T-cell (primary cell): ENCODE measurements around the gene PCDH10. TPM values are rescaled to one million over a fixed set of nuclear protein-coding genes. Genes with fewer than 3 reads are reported as not detected.

Experiments
- ATAC-seq, 4 experiments: fragments of 200-7000 bp in 3 of 4; fragments of 150-1000 bp in 1 of 4; cut with Tn5 transposase; replicated peaks in 1 of 4; 1 replicate in 3 of 4; 2 replicates in 1 of 4; pipeline ENCODE4 v1.10.0; 2021; ENCODE audit warnings: moderate library complexity in 3 of 4, mild to moderate bottlenecking in 2 of 4, moderate number of reproducible peaks in 1 of 4
- CTCF ChIA-PET, 2 donors: fragments of 300-600 bp; sonication (Branson Sonifier 250); formaldehyde crosslinking; loops; one replicate each; lab custom pipeline; 2022; ENCODE audit warnings: antibody characterized with exemption in 2 of 2; lab: Charles Lee
- POLR2A ChIA-PET, 2 donors: fragments of 300-600 bp; sonication (Branson Sonifier 250); formaldehyde crosslinking; loops; one replicate each; lab custom pipeline; 2022; ENCODE audit warnings: antibody characterized with exemption in 2 of 2; lab: Charles Lee
- DNase-seq, 35 experiments: peaks; one replicate each; pipeline versions ENCODE4 v3.0.0 to v3.0.0-alpha.2; 2013 to 2023
- H3K27ac ChIP-seq: one replicate; pipeline ENCODE4 v1.5.1; 2013; ENCODE audit warnings: low read length
- H3K27me3 ChIP-seq, 2 experiments: replicated peaks in 1 of 2; 1 replicate in 1 of 2; 2 replicates in 1 of 2; pipeline versions ENCODE4 v1.6.1 to v1.7.0; 2013; ENCODE audit warnings: low read length in 1 of 2, mixed read lengths in 1 of 2; ENCODE audit not compliant: control insufficient read depth in 2 of 2, insufficient read depth in 2 of 2; ENCODE audit errors: extremely low read depth in 1 of 2
- H3K36me3 ChIP-seq, 2 donors: 1 replicate in 1 of 2; 2 replicates in 1 of 2; pipeline versions ENCODE4 v1.6.1 to v1.7.0; 2013; ENCODE audit warnings: low read length in 1 of 2; ENCODE audit not compliant: control insufficient read depth in 2 of 2, insufficient read depth in 1 of 2; ENCODE audit errors: extremely low read depth in 1 of 2
- H3K4me1 ChIP-seq, 2 experiments: 1 replicate in 1 of 2; 2 replicates in 1 of 2; pipeline versions ENCODE4 v1.6.1 to v1.7.0; 2013; ENCODE audit warnings: low read length in 2 of 2, mixed read lengths in 1 of 2; ENCODE audit not compliant: insufficient read depth in 2 of 2, control insufficient read depth in 1 of 2; ENCODE audit errors: extremely low read depth in 1 of 2
- H3K4me3 ChIP-seq, 2 donors: 1 replicate in 1 of 2; 2 replicates in 1 of 2; pipeline versions ENCODE4 v1.5.1 to v1.7.0; 2013; ENCODE audit warnings: mild to moderate bottlenecking in 2 of 2, low read length in 1 of 2, moderate library complexity in 1 of 2; ENCODE audit not compliant: control insufficient read depth in 1 of 2; ENCODE audit errors: extremely low read depth in 1 of 2
- H3K9me3 ChIP-seq: 2 replicates; pipeline ENCODE4 v1.7.0; 2013
- H3K27ac Mint-ChIP-seq, 2 donors: one replicate each; pipeline ENCODE4 v1.8.0; 2020 to 2021; ENCODE audit warnings: mild to moderate bottlenecking in 2 of 2, mixed read lengths in 2 of 2
- H3K27me3 Mint-ChIP-seq, 2 donors: one replicate each; pipeline ENCODE4 v1.8.0; 2021 to 2022; ENCODE audit warnings: mixed read lengths in 2 of 2
- H3K36me3 Mint-ChIP-seq: one replicate; pipeline ENCODE4 v1.8.0; 2021; ENCODE audit warnings: mixed read lengths
- H3K4me1 Mint-ChIP-seq, 3 donors: one replicate each; pipeline ENCODE4 v1.8.0; 2020 to 2022; ENCODE audit warnings: mixed read lengths in 3 of 3, mild to moderate bottlenecking in 1 of 3
- H3K4me3 Mint-ChIP-seq, 3 donors: one replicate each; pipeline ENCODE4 v1.8.0; 2020 to 2022; ENCODE audit warnings: mild to moderate bottlenecking in 3 of 3, mixed read lengths in 3 of 3, moderate library complexity in 3 of 3
- H3K9me3 Mint-ChIP-seq, 3 donors: one replicate each; pipeline ENCODE4 v1.8.0; 2020 to 2022; ENCODE audit warnings: mixed read lengths in 3 of 3
- WGBS: methylation state at CpG from one replicate; pipeline ENCODE4 v1.1.5; 2013; ENCODE audit warnings: missing lambda C conversion rate; ENCODE audit not compliant: insufficient coverage; 5-methylcytosine and 5-hydroxymethylcytosine counted together
- total RNA-seq, 35 experiments: library from RNA in 6 of 35; stranded (reverse) in 6 of 35; fragments of 120-200 nt in 1 of 35; gene quantifications; one replicate each; pipeline versions ENCODE4 v1.2.1 to v1.2.4 and lab custom pipeline; 2013 to 2026

Gene PCDH10
- total RNA-seq, 5 donors from 2014 or later (not counting 1 experiment from before 2014, with no cell fraction given) = not detected

GRCh38 chr4:133161570-133162295 lies 12.6 kb downstream of the PCDH10 start:
- no peak overlapping the region for H3K4me3 ChIP-seq
- no peaks in the 10 kb centered on the region for H3K27me3 ChIP-seq
- H3K4me3 Mint-ChIP-seq = no peak overlapping the region
- no peaks in the 10 kb centered on the region for H3K36me3 ChIP-seq
- POLR2A ChIA-PET = no interaction called here
- H3K27ac Mint-ChIP-seq = no peak overlapping the region
- ATAC-seq (no peak), DNase-seq (no peak)
- no peaks in the 10 kb centered on the region for H3K9me3 Mint-ChIP-seq
- H3K4me1 Mint-ChIP-seq = no peaks in the 10 kb centered on the region
- H3K27ac ChIP-seq = no peak overlapping the region
- no peaks in the 10 kb centered on the region for H3K9me3 ChIP-seq
- CTCF ChIA-PET = no interaction called here
- WGBS = no CpG with 5 or more reads among the region's 2 CpGs
- peaks cover 0 to 2% of the 10 kb centered on the region in 2 experiments for H3K4me1 ChIP-seq
- H3K36me3 Mint-ChIP-seq = no peaks in the 10 kb centered on the region
- peaks cover 0 to 3% of the 10 kb centered on the region in 2 donors for H3K27me3 Mint-ChIP-seq

DNA sequence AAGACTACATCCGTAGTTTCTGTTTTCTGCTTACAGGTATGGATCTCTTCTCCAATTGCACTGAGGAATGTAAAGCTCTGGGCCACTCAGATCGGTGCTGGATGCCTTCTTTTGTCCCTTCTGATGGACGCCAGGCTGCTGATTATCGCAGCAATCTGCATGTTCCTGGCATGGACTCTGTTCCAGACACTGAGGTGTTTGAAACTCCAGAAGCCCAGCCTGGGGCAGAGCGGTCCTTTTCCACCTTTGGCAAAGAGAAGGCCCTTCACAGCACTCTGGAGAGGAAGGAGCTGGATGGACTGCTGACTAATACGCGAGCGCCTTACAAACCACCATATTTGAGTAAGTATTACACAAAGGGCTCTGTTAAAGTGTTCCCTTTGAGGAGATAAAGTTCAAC lies 13.8 kb downstream of the PCDH10 start:
- no peaks in the 10 kb centered on the region for H3K36me3 Mint-ChIP-seq

DNA sequence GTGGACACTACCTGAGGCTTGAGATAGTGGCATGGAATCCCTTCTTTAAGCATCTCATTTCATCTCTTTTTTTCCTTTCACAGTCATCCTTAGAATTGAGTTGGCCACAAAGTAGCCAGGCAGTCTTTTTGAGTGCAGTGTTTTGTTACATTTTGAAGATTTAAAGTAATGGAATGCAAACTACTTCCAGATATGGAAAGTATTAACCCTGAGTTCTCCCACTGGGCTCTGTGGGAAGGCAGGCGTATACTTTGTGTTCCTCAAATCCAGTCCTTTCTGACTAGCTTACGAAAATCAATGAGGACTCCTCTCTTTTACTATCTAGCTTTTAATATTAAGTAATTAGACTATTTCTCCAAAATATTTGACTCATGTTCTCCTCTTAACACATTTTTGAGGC lies 29.9 kb downstream of the PCDH10 start:
- WGBS = no CpG with 5 or more reads among the region's 2 CpGs

More for the DNA sequence above, 13.8 kb downstream of the PCDH10 start:
- no peak overlapping the region for H3K4me3 ChIP-seq
- DNase-seq = no peak
- Mint-ChIP-seq H3K9me3 (no peaks in the 10 kb centered on the region), H3K27ac (no peak overlapping the region), H3K4me1 (no peaks in the 10 kb centered on the region), H3K4me3 (no peak overlapping the region), H3K27me3 (peaks cover 0 to 3% of the 10 kb centered on the region in 2 donors)
- no peaks in the 10 kb centered on the region for H3K9me3 ChIP-seq
- CTCF ChIA-PET = no interaction called here
- no peak overlapping the region for H3K27ac ChIP-seq
- no peaks in the 10 kb centered on the region for H3K27me3 ChIP-seq
- H3K4me1 ChIP-seq = no peaks in the 10 kb centered on the region
- 86% methylated on average over 4 of the region's 8 CpGs for WGBS
- POLR2A ChIA-PET = no interaction called here
- H3K36me3 ChIP-seq = no peaks in the 10 kb centered on the region
- no peak for ATAC-seq

GRCh38 chr4:133186210-133186609 lies 37.1 kb downstream of the PCDH10 start:
- Mint-ChIP-seq H3K36me3 (no peaks in the 10 kb centered on the region), H3K4me1 (no peaks in the 10 kb centered on the region), H3K27me3 (no peaks in the 10 kb centered on the region), H3K9me3 (peaks cover 0 to 9% (median 5%) of the 10 kb centered on the region in 3 donors), H3K27ac (no peak overlapping the region), H3K4me3 (no peak overlapping the region)
- no peaks in the 10 kb centered on the region for H3K4me1 ChIP-seq
- no peak overlapping the region for H3K27ac ChIP-seq
- H3K36me3 ChIP-seq = no peaks in the 10 kb centered on the region
- H3K27me3 ChIP-seq = no peaks in the 10 kb centered on the region
- DNase-seq (no peak), ATAC-seq (no peak)
- ChIA-PET POLR2A (no interaction called here), CTCF (no interaction called here)
- no peaks in the 10 kb centered on the region for H3K9me3 ChIP-seq
- no peak overlapping the region for H3K4me3 ChIP-seq

More for the DNA sequence above, 29.9 kb downstream of the PCDH10 start:
- ATAC-seq = no peak
- no peaks in the 10 kb centered on the region for H3K36me3 Mint-ChIP-seq
- ChIA-PET CTCF (no interaction called here), POLR2A (no interaction called here)
- Histone ChIP-seq H3K4me3 (no peak overlapping the region), H3K4me1 (no peaks in the 10 kb centered on the region), H3K27ac (no peak overlapping the region), H3K36me3 (no peaks in the 10 kb centered on the region), H3K27me3 (no peaks in the 10 kb centered on the region), H3K9me3 (no peaks in the 10 kb centered on the region)
- H3K4me1 Mint-ChIP-seq = no peaks in the 10 kb centered on the region
- H3K4me3 Mint-ChIP-seq = no peak overlapping the region
- no peak overlapping the region for H3K27ac Mint-ChIP-seq
- no peak for DNase-seq
- peaks cover 0 to 5% (median 2%) of the 10 kb centered on the region in 3 donors for H3K9me3 Mint-ChIP-seq
- H3K27me3 Mint-ChIP-seq = no peaks in the 10 kb centered on the region

- no peaks in the 10 kb centered on the region for H3K27me3 Mint-ChIP-seq
- H3K36me3 ChIP-seq = no peaks in the 10 kb centered on the region
- no peak overlapping the region for H3K4me3 Mint-ChIP-seq
- POLR2A ChIA-PET = no interaction called here
- no peak overlapping the region for H3K27ac ChIP-seq
- CTCF ChIA-PET = no interaction called here
- no peaks in the 10 kb centered on the region for H3K4me1 Mint-ChIP-seq
- DNase-seq = no peak
- WGBS = 87% methylated on average over 3 of the region's 5 CpGs
- no peak overlapping the region for H3K4me3 ChIP-seq
- H3K9me3 ChIP-seq = no peaks in the 10 kb centered on the region
- ATAC-seq = no peak
- no peak overlapping the region for H3K27ac Mint-ChIP-seq
- H3K9me3 Mint-ChIP-seq = peaks cover 0 to 5% (median 3%) of the 10 kb centered on the region in 3 donors
- no peaks in the 10 kb centered on the region for H3K36me3 Mint-ChIP-seq
- no peaks in the 10 kb centered on the region for H3K27me3 ChIP-seq
- H3K4me1 ChIP-seq = no peaks in the 10 kb centered on the region
These were observed 37.8 kb downstream of the PCDH10 start for GRCh38 chr4:133186845-133187244.

- Mint-ChIP-seq H3K27me3 (no peaks in the 10 kb centered on the region), H3K36me3 (no peaks in the 10 kb centered on the region), H3K4me3 (no peak overlapping the region), H3K9me3 (peaks cover 0 to 7% (median 7%) of the 10 kb centered on the region in 3 donors), H3K27ac (no peak overlapping the region), H3K4me1 (no peaks in the 10 kb centered on the region)
- Histone ChIP-seq H3K4me1 (no peaks in the 10 kb centered on the region), H3K27me3 (no peaks in the 10 kb centered on the region), H3K36me3 (no peaks in the 10 kb centered on the region), H3K4me3 (no peak overlapping the region), H3K9me3 (no peaks in the 10 kb centered on the region), H3K27ac (no peak overlapping the region)
- 81% methylated on average over 4 of the region's 8 CpGs for WGBS
- no peak for ATAC-seq
- ChIA-PET CTCF (no interaction called here), POLR2A (no interaction called here)
- no peak for DNase-seq
These were observed 39.5 kb downstream of the PCDH10 start for GRCh38 chr4:133188433-133189146.
